HepG2 (cell line): ENCODE results near the gene CFAP300. TPM values are rescaled to one million over a fixed set of nuclear protein-coding genes. Genes with fewer than 3 reads are reported as not detected.
A peak's percentile ranks its signal among the peaks of the same experiment; 100 is the strongest.

Experiments used
- AGO1 ChIP-seq: fragments of 200-400 bp; formaldehyde crosslinking; IDR thresholded peaks from 2 replicates; pipeline ENCODE4 v1.6.1; 2017; ENCODE audit warnings: mild to moderate bottlenecking, low read depth, low read length, moderate library complexity; ENCODE audit not compliant: poor library complexity, severe bottlenecking
- ARID3A ChIP-seq: IDR thresholded peaks from 2 replicates; pipeline ENCODE4 v1.6.1; 2012; ENCODE audit warnings: low read depth, low read length, improper control_type of control experiment
- CREB3 ChIP-seq: sonication (generic); formaldehyde crosslinking; IDR thresholded peaks from 2 replicates; pipeline ENCODE4 v1.5.0; 2020; ENCODE audit warnings: missing genetic modification reagents
- FLYWCH1 ChIP-seq: sonication (generic); formaldehyde crosslinking; IDR thresholded peaks from 2 replicates; pipeline ENCODE4 v1.8.1; 2023; ENCODE audit warnings: mild to moderate bottlenecking, missing genetic modification reagents
- HDAC1 ChIP-seq: sonication (generic); formaldehyde crosslinking; IDR thresholded peaks from 2 replicates; pipeline ENCODE4 v1.5.1; 2020; ENCODE audit warnings: mild to moderate bottlenecking, missing genetic modification reagents
- ISX ChIP-seq: sonication (generic); formaldehyde crosslinking; conservative IDR thresholded peaks from 2 replicates; pipeline ENCODE4 v1.5.0; 2020; ENCODE audit warnings: missing genetic modification reagents
- LBX2 ChIP-seq: sonication (generic); formaldehyde crosslinking; IDR thresholded peaks from 2 replicates; pipeline ENCODE4 v1.5.0; 2020; ENCODE audit warnings: missing genetic modification reagents, mild to moderate bottlenecking, borderline replicate concordance
- MLX ChIP-seq: IDR thresholded peaks from 2 replicates; pipeline ENCODE4 v1.6.1; 2016
- MXI1 ChIP-seq: IDR thresholded peaks from 3 replicates; pipeline ENCODE4 v1.6.1; 2012; ENCODE audit warnings: low read depth, low read length, inconsistent platforms, borderline replicate concordance
- NRL ChIP-seq: sonication (generic); formaldehyde crosslinking; IDR thresholded peaks from 2 replicates; pipeline ENCODE4 v1.5.0; 2020; ENCODE audit warnings: missing genetic modification reagents, mild to moderate bottlenecking, moderate library complexity, borderline replicate concordance
- PAX8 ChIP-seq: sonication (generic); formaldehyde crosslinking; IDR thresholded peaks from 2 replicates; pipeline ENCODE4 v1.8.0; 2022; ENCODE audit warnings: mild to moderate bottlenecking, missing genetic modification reagents, borderline replicate concordance
- TFE3 ChIP-seq: IDR thresholded peaks from 2 replicates; pipeline ENCODE4 v1.6.1; 2016
- ZBTB4 ChIP-seq: sonication (generic); formaldehyde crosslinking; IDR thresholded peaks from 2 replicates; pipeline ENCODE4 v1.4.0; 2020; ENCODE audit warnings: missing genetic modification reagents, mild to moderate bottlenecking, borderline replicate concordance
- ZMYM3 ChIP-seq: sonication (generic); formaldehyde crosslinking; IDR thresholded peaks from 2 replicates; pipeline ENCODE4 v1.5.1; 2020; ENCODE audit warnings: mild to moderate bottlenecking, missing genetic modification reagents
- ZNF18 ChIP-seq: sonication (generic); formaldehyde crosslinking; IDR thresholded peaks from 2 replicates; pipeline ENCODE4 v1.8.0; 2022; ENCODE audit warnings: mild to moderate bottlenecking, missing genetic modification reagents; ENCODE audit not compliant: insufficient replicate concordance
- ZNF253 ChIP-seq: sonication (generic); formaldehyde crosslinking; IDR thresholded peaks from 2 replicates; pipeline ENCODE4 v1.8.0; 2022; ENCODE audit warnings: mild to moderate bottlenecking, missing genetic modification reagents, borderline replicate concordance
- ZNF3 ChIP-seq: IDR thresholded peaks from 2 replicates; pipeline ENCODE4 v1.7.0; 2017; ENCODE audit warnings: inconsistent platforms
- ZNF576 ChIP-seq: sonication (generic); formaldehyde crosslinking; IDR thresholded peaks from 2 replicates; pipeline ENCODE4 v1.4.0; 2020; ENCODE audit warnings: mild to moderate bottlenecking, missing genetic modification reagents
- polyA plus RNA-seq, 8 experiments: library from polyadenylated mRNA; depleted of rRNA in 3 of 8; stranded (reverse) in 7 of 8; unstranded in 1 of 8; fragments of >200 nt; fragmentation: Illumina TruSeq in 4 of 8; extraction: Trizol in 4 of 8; gene quantifications; 2 replicates each; pipeline versions ENCODE4 v1.2.1 to v1.2.3, GENCODE V29; 2011 to 2016; ENCODE audit warnings: low read depth in 4 of 8, missing spikeins in 1 of 8, mixed read lengths in 1 of 8; ENCODE audit not compliant: insufficient read depth in 1 of 8
- total RNA-seq, 5 experiments: library from RNA; depleted of rRNA; stranded (reverse); fragments of >200 nt; fragmentation: Illumina TruSeq; extraction: Trizol; gene quantifications; 2 replicates each; pipeline ENCODE4 v1.2.3, GENCODE V29; 2016; ENCODE audit warnings: low read depth in 1 of 5

CFAP300 gene
- total and polyA plus RNA-seq, 2 of the 13 experiments (the other 11 are each of a cell fraction or from before 2014, with no cell fraction given) = not detected

- no peak for TF ChIP-seq ZMYM3 (CRISPR knock-in tag)
- TF ChIP-seq FLYWCH1 (CRISPR knock-in tag) = no peak
- TF ChIP-seq MLX = no peak
- no peak for TF ChIP-seq NRL (CRISPR knock-in tag)
- TF ChIP-seq ZNF253 = no peak
- TF ChIP-seq TFE3 = no peak
- no peak for TF ChIP-seq PAX8 (CRISPR knock-in tag)
- no peak; the same call in 2 of the 3 replicates for TF ChIP-seq MXI1
- TF ChIP-seq LBX2 = no peak
- no peak for TF ChIP-seq ARID3A
- no peak for TF ChIP-seq CREB3
- TF ChIP-seq ZBTB4 (CRISPR knock-in tag) = no peak
- peak; percentile 39 for TF ChIP-seq AGO1
- TF ChIP-seq ZNF18 (CRISPR knock-in tag) = no peak
- no peak for TF ChIP-seq ISX (CRISPR knock-in tag)
- TF ChIP-seq ZNF3 (CRISPR knock-in tag) = no peak
- TF ChIP-seq HDAC1 (CRISPR knock-in tag) = peak; percentile 80
- TF ChIP-seq ZNF576 (CRISPR knock-in tag) = no peak
Observed at GRCh38 chr11:102111011-102111786, 64.0 kb downstream of the CFAP300 start (continued).
